NB4 (cell line): ENCODE data around the gene ACAD11.
"Not testable (repeated sequence)": the region's sequence is repeated elsewhere in the genome, so short reads cannot be mapped to it uniquely, and the experiment has no call there.

Experiments
- DNase-seq: peaks from one replicate; pipeline ENCODE4 v3.0.0; 2010; ENCODE audit warnings: low read depth
- H3K4me3 ChIP-seq: one replicate; pipeline ENCODE4 v1.5.1; 2011; ENCODE audit warnings: mild to moderate bottlenecking, low read depth, low read length, moderate library complexity
- MAX ChIP-seq: IDR thresholded peaks from 2 replicates; pipeline ENCODE4 v1.6.1; 2011; ENCODE audit warnings: low read depth, low read length
- MYC ChIP-seq: IDR thresholded peaks from 2 replicates; pipeline ENCODE4 v1.6.1; 2011; ENCODE audit warnings: low read depth, low read length
- POLR2A ChIP-seq: IDR thresholded peaks from 2 replicates; pipeline ENCODE4 v1.6.1; 2011; ENCODE audit warnings: mild to moderate bottlenecking; ENCODE audit not compliant: insufficient read length; ENCODE audit errors: extremely low read depth
- TF ChIP-seq, protein P1 (sequence below): IDR thresholded peaks from one replicate; pipeline ENCODE4 v1.5.1; 2012; ENCODE audit warnings: low read depth, low read length

The ACAD11 gene

DNA sequence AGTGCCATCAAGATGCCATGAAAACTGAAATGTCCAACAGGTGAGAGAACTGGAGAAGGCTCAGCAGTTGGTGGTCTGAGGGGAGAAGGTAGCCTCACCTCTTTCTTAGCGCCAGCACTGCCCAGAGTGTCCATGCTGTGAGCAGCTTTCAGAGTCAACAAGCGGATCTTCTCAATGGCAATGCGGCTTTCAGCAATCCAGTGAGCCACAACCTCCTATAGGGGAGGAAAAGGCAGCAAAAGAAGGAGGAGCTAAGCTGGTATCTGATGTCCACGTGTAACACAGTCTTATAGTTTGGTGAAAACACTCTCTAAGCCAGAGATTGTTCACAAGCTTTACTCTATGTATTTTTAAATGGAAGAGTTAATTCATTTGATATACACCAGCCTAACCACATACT is 98.6 kb downstream of the ACAD11 start:
- H3K4me3 ChIP-seq, result no peak overlapping the region
- DNase-seq, result no peak
- no peak for TF ChIP-seq POLR2A
- TF ChIP-seq, protein P1, sequence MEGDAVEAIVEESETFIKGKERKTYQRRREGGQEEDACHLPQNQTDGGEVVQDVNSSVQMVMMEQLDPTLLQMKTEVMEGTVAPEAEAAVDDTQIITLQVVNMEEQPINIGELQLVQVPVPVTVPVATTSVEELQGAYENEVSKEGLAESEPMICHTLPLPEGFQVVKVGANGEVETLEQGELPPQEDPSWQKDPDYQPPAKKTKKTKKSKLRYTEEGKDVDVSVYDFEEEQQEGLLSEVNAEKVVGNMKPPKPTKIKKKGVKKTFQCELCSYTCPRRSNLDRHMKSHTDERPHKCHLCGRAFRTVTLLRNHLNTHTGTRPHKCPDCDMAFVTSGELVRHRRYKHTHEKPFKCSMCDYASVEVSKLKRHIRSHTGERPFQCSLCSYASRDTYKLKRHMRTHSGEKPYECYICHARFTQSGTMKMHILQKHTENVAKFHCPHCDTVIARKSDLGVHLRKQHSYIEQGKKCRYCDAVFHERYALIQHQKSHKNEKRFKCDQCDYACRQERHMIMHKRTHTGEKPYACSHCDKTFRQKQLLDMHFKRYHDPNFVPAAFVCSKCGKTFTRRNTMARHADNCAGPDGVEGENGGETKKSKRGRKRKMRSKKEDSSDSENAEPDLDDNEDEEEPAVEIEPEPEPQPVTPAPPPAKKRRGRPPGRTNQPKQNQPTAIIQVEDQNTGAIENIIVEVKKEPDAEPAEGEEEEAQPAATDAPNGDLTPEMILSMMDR, result no peak
- TF ChIP-seq MAX, result no peak
- TF ChIP-seq MYC, result no peak

DNA sequence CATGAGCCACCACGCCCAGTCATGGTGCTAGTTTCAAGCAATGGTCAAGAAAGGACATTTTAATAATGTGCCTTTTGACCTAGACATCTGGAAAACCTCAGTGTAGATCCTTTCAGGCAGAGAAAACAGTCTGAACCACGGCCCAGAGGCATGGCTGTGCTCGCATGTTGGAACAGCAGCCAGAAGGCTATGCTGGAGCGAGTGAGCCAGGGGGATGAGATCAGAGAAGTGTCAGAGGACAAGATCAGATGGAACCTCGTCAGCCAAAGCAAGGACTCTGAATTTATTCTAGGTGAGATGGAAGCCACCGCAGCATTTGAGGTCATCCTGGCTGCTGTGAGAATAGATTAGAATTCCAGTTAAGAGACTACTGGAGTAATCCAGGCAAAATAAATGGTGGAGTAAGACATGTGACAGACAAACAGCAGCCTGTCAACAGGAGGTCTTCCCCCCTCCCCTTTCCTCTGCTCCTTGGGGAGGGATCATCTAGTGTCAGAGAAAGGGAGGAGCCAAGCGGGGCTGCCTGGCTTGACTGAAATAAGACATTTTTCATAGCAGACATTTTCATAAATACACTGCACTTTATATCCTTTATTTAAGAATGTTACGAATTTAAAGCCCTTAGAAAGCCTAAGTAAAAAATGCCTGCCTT is 103.0 kb downstream of the ACAD11 start:
- no peak for DNase-seq
- TF ChIP-seq, protein P1, result no peak
- no peak for TF ChIP-seq MYC
- TF ChIP-seq MAX, result no peak
- TF ChIP-seq POLR2A, result no peak
- no peak overlapping the region for H3K4me3 ChIP-seq

DNA sequence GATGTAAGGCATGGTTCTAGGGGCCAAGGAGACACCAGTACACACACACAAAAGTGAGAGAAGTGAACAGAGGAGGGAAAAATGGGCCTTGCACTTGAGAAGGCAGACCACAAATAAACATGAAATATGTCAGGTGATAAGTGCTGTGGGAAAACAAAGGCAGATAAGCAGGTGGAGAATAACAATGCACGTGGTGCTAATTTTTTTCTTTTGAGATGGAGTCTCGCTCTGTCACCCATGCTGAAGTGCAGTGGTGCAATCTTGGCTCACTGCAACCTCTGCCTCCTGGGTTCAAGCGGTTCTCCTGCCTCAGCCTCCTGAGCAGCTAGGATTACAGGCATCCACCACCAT is 103.6 kb downstream of the ACAD11 start:
- DNase-seq, H3K4me3 ChIP-seq: not testable (repeated sequence)

DNA sequence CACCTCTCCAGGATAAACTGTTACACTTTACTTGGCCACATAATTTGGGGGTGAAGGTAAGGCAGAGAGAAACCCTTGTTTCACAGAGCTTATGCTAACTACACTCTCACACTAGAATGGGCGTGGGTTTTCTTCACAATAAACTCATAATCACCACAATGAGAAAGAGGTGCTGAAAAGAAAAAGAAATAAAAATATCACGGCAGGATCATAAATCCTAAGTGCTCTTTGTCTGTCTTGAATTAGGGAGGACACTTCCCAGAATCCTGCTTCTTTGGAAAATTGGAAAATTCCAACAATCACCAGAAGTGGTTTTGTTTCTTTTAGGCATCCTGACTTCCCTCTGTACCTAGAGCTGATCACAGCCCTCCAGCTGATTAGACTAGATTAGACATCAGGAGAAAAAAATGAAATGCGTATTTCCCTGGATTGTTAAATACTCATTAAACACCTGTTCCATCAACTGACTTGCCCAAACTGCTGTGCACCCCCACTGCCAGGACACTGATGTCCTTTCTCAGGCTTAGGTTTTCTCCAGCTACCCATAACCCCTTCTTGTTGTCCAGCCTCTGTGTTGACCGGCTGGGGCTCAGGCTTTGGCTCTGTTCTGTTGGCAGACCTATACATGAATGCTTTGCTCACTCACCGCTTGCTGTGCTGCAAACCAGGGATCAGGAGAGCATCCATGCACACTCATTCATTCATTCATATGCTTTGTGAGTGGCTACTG is 104.1 kb downstream of the ACAD11 start:
- DNase-seq, result no peak
- H3K4me3 ChIP-seq, result no peak overlapping the region
- TF ChIP-seq POLR2A (no peak), MAX (no peak), MYC (no peak)
- TF ChIP-seq, protein P1, result no peak

- TF ChIP-seq POLR2A (no peak), MYC (no peak), MAX (no peak)
- TF ChIP-seq, protein P1, result no peak
- H3K4me3 ChIP-seq, result no peak overlapping the region
- DNase-seq, result no peak
Measured at GRCh38 chr3:132554437-132554836, 105.2 kb downstream of the ACAD11 start.

DNA sequence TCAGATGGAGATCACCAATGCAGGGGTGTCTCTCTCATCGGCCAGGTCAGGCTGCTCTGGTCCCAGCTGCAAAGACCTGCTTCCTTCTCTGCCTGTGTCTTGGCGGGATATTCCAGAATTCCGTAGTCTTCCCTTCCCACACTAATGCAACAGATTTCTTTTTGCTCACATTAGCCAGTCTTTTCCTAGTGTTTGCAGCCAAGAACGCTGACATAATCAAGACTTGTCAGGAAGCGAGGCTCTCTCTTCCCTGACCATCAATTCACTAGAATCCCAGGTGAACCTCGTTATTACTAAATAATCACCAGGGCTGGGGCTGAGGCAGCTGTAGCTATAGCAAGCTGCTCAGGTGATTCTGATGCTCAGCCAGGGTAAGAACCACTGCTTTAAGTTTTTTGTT is 105.8 kb downstream of the ACAD11 start:
- TF ChIP-seq, protein P1, result no peak
- TF ChIP-seq MYC (no peak), POLR2A (no peak), MAX (no peak)
- DNase-seq, result no peak
- H3K4me3 ChIP-seq, result no peak overlapping the region
